ENCODE measurements around the gene IQSEC1. TPM values are rescaled to one million over a fixed set of nuclear protein-coding genes. Genes with fewer than 3 reads are reported as not detected.

The IQSEC1 gene
- total RNA-seq, 1 donor from 2014 or later, result 37.2 TPM

- no peaks in the 10 kb centered on the region for H3K36me3 Mint-ChIP-seq (ENCODE audit: low read depth)
Observed at GRCh38 chr3:13021141-13022114, 51.8 kb downstream of the IQSEC1 start.

DNA sequence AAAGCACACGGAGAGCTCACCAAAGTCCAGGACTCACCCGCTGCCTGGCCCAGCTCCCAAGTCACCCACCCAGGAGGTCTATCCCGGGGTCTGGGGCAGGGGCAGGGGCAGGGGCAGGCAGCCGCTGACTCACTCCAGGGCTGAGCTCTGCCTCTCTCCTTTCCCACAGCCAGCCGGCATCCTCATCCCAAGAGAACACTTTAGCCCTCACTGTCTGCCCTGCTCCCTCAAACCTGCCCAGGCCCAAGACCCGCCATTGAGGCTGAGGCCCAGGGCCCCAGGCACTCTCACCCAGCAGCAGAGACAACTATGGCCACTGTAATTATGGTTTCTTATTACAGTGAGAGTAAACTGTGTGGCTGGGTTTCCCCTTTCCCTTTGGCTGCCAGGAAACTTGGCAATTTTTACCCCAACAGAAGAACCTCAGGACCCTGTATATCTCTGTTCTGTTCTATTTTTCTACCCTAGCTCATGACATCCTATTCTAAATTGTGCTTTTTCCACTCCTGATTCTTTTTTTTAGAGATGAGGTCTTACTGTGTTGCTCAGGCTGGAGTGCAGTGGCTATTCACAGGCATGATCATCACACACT is 53.0 kb downstream of the IQSEC1 start:
- peaks cover 94% of the 10 kb centered on the region for H3K4me1 Mint-ChIP-seq (ENCODE audit: low read depth)
- no peaks in the 10 kb centered on the region for H3K27me3 Mint-ChIP-seq (ENCODE audit: low read depth)
- H3K27ac Mint-ChIP-seq (ENCODE audit: unreplicated experiment), result peak overlapping the region; percentile 78
- DNase-seq (ENCODE audit: low spot score), result peak; percentile 50
- H3K4me3 Mint-ChIP-seq (ENCODE audit: unreplicated experiment), result no peak overlapping the region
- TF ChIP-seq, protein P1, sequence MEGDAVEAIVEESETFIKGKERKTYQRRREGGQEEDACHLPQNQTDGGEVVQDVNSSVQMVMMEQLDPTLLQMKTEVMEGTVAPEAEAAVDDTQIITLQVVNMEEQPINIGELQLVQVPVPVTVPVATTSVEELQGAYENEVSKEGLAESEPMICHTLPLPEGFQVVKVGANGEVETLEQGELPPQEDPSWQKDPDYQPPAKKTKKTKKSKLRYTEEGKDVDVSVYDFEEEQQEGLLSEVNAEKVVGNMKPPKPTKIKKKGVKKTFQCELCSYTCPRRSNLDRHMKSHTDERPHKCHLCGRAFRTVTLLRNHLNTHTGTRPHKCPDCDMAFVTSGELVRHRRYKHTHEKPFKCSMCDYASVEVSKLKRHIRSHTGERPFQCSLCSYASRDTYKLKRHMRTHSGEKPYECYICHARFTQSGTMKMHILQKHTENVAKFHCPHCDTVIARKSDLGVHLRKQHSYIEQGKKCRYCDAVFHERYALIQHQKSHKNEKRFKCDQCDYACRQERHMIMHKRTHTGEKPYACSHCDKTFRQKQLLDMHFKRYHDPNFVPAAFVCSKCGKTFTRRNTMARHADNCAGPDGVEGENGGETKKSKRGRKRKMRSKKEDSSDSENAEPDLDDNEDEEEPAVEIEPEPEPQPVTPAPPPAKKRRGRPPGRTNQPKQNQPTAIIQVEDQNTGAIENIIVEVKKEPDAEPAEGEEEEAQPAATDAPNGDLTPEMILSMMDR (IDR thresholded peaks at IDR 0.05), result no peak
- H3K36me3 Mint-ChIP-seq (ENCODE audit: low read depth), result no peaks in the 10 kb centered on the region
- no peaks in the 10 kb centered on the region for H3K9me3 Mint-ChIP-seq (ENCODE audit: low read depth)

More at GRCh38 chr3:13021141-13022114, 51.8 kb downstream of the IQSEC1 start:
- Mint-ChIP-seq H3K27ac (ENCODE audit: unreplicated experiment) (peak overlapping the region; percentile 54), H3K27me3 (ENCODE audit: low read depth) (no peaks in the 10 kb centered on the region), H3K9me3 (ENCODE audit: low read depth) (no peaks in the 10 kb centered on the region), H3K4me3 (ENCODE audit: unreplicated experiment) (peak overlapping the region; percentile 52), H3K4me1 (ENCODE audit: low read depth) (peaks cover 91% of the 10 kb centered on the region)
- DNase-seq (ENCODE audit: low spot score), result peak; percentile 74
- TF ChIP-seq, protein P1 (IDR thresholded peaks at IDR 0.05), result no peak

- peak; percentile 92 for DNase-seq (ENCODE audit: low spot score)
- H3K4me3 Mint-ChIP-seq (ENCODE audit: unreplicated experiment), result no peak overlapping the region
- H3K27ac Mint-ChIP-seq (ENCODE audit: unreplicated experiment), result peak overlapping the region; percentile 77
- H3K36me3 Mint-ChIP-seq (ENCODE audit: low read depth), result no peaks in the 10 kb centered on the region
- no peaks in the 10 kb centered on the region for H3K27me3 Mint-ChIP-seq (ENCODE audit: low read depth)
- H3K4me1 Mint-ChIP-seq (ENCODE audit: low read depth), result peaks cover 86% of the 10 kb centered on the region
- TF ChIP-seq, protein P1 (IDR thresholded peaks at IDR 0.05), result no peak
- H3K9me3 Mint-ChIP-seq (ENCODE audit: low read depth), result no peaks in the 10 kb centered on the region
Observed at GRCh38 chr3:13019243-13020095, 53.8 kb downstream of the IQSEC1 start.

GRCh38 chr3:13018561-13019242 is 54.5 kb downstream of the IQSEC1 start:
- H3K27me3 Mint-ChIP-seq (ENCODE audit: low read depth), result no peaks in the 10 kb centered on the region
- TF ChIP-seq, protein P1 (IDR thresholded peaks at IDR 0.05), result no peak
- DNase-seq (ENCODE audit: low spot score), result peak; percentile 71
- H3K9me3 Mint-ChIP-seq (ENCODE audit: low read depth), result no peaks in the 10 kb centered on the region
- peaks cover 80% of the 10 kb centered on the region for H3K4me1 Mint-ChIP-seq (ENCODE audit: low read depth)
- H3K27ac Mint-ChIP-seq (ENCODE audit: unreplicated experiment), result peak overlapping the region; percentile 77
- no peak overlapping the region for H3K4me3 Mint-ChIP-seq (ENCODE audit: unreplicated experiment)
- no peaks in the 10 kb centered on the region for H3K36me3 Mint-ChIP-seq (ENCODE audit: low read depth)
